ENCODE data around the gene CLEC20A. TPM values are rescaled to one million over a fixed set of nuclear protein-coding genes. Genes with fewer than 3 reads are reported as not detected.

CLEC20A gene
- total RNA-seq, 6 experiments from 2014 or later: not detected

GRCh38 chr1:178531887-178532286, 35.1 kb upstream of the CLEC20A start:
- Histone ChIP-seq H3K4me3 (no peak overlapping the region), H3K27ac (no peak overlapping the region), H3K4me1 (peaks cover 0 to 13% (median 6%) of the 10 kb centered on the region in 4 donors), H3K36me3 (no peaks in the 10 kb centered on the region), H3K9me3 (no peaks in the 10 kb centered on the region), H3K27me3 (no peaks in the 10 kb centered on the region)
- WGBS (ENCODE audit: insufficient coverage, low coverage, low lambda C conversion rate, missing lambda C conversion rate): 0% methylated on average over 2 of the region's 10 CpGs
- TF ChIP-seq POLR2A (IDR thresholded peaks at IDR 0.05) (no peak), CTCF (IDR thresholded peaks at IDR 0.05) (no peak)
- DNase-seq: no peak
- intact Hi-C loops (cut with DNase I): no loop called here
- ATAC-seq: no peak

- Histone ChIP-seq H3K36me3 (no peaks in the 10 kb centered on the region), H3K9me3 (no peaks in the 10 kb centered on the region), H3K27me3 (no peaks in the 10 kb centered on the region), H3K27ac (no peak overlapping the region), H3K4me1 (peaks cover 0 to 13% (median 2%) of the 10 kb centered on the region in 4 donors), H3K4me3 (no peak overlapping the region)
- no peak for TF ChIP-seq POLR2A (IDR thresholded peaks at IDR 0.05)
- TF ChIP-seq CTCF (IDR thresholded peaks at IDR 0.05): no peak
- DNase-seq (peak in 1 of 3 donors; percentile 20), ATAC-seq (no peak)
- WGBS (ENCODE audit: insufficient coverage, low coverage, low lambda C conversion rate, missing lambda C conversion rate): 58% methylated on average over 2 of the region's 3 CpGs
- intact Hi-C loops (cut with DNase I): no loop called here
Measured at GRCh38 chr1:178530502-178530901, 33.7 kb upstream of the CLEC20A start.

GRCh38 chr1:178530037-178530402, 33.3 kb upstream of the CLEC20A start:
- Histone ChIP-seq H3K4me3 (no peak overlapping the region), H3K9me3 (no peaks in the 10 kb centered on the region), H3K4me1 (peaks cover 0 to 13% (median 2%) of the 10 kb centered on the region in 4 donors), H3K36me3 (no peaks in the 10 kb centered on the region), H3K27me3 (no peaks in the 10 kb centered on the region), H3K27ac (peak overlapping the region in 1 of 3 donors; percentile 15)
- intact Hi-C loops (cut with DNase I): no loop called here
- peak in 1 of 4 donors; percentile 60 for ATAC-seq
- no CpG with 5 or more reads among the region's 2 CpGs for WGBS (ENCODE audit: insufficient coverage, low coverage, low lambda C conversion rate, missing lambda C conversion rate)
- peak in 2 of 3 donors; percentile 41 to 68 for DNase-seq
- TF ChIP-seq CTCF (IDR thresholded peaks at IDR 0.05): no peak
- no peak for TF ChIP-seq POLR2A (IDR thresholded peaks at IDR 0.05)

- TF ChIP-seq POLR2A (IDR thresholded peaks at IDR 0.05) (no peak), CTCF (IDR thresholded peaks at IDR 0.05) (peak in 3 of 4 donors; percentile 17 to 43 (median 32))
- no peaks in the 10 kb centered on the region for H3K9me3 ChIP-seq
- DNase-seq (peak; percentile 87 to 91 (median 91)), ATAC-seq (peak; percentile 89 to 94 (median 90))
- intact Hi-C loops (cut with DNase I): no loop called here
- WGBS (ENCODE audit: insufficient coverage, low coverage, low lambda C conversion rate, missing lambda C conversion rate): 36% methylated on average over 5 of the region's 8 CpGs
- H3K27me3 ChIP-seq: no peaks in the 10 kb centered on the region
- H3K4me3 ChIP-seq: no peak overlapping the region
- peaks cover 0 to 13% (median 2%) of the 10 kb centered on the region in 4 donors for H3K4me1 ChIP-seq
- H3K36me3 ChIP-seq: no peaks in the 10 kb centered on the region
- H3K27ac ChIP-seq: no peak overlapping the region
Measured at GRCh38 chr1:178529364-178530036, 32.7 kb upstream of the CLEC20A start.

All from right lobe of liver (tissue), 6 donors.